Stomach smooth muscle (tissue), 2 donors: ENCODE data around the gene FUS.

Experiments
- H3K27ac ChIP-seq: one replicate; pipeline ENCODE4 v1.7.0; 2013; ENCODE audit warnings: mild to moderate bottlenecking, low read length, inconsistent platforms
- H3K27me3 ChIP-seq, 2 donors: one replicate each; pipeline ENCODE4 v1.7.0; 2013; ENCODE audit warnings: low read length in 2 of 2; ENCODE audit not compliant: insufficient read depth in 2 of 2, control insufficient read depth in 1 of 2
- H3K36me3 ChIP-seq, 2 donors: one replicate each; pipeline ENCODE4 v1.7.0; 2013; ENCODE audit warnings: low read length in 2 of 2; ENCODE audit not compliant: control insufficient read depth in 2 of 2, insufficient read depth in 2 of 2
- H3K4me1 ChIP-seq: one replicate; pipeline ENCODE4 v1.7.0; 2013; ENCODE audit warnings: low read length; ENCODE audit not compliant: control insufficient read depth, insufficient read depth
- H3K4me3 ChIP-seq, 2 donors: one replicate each; pipeline ENCODE4 v1.7.0; 2013; ENCODE audit warnings: low read length in 2 of 2
- H3K9ac ChIP-seq, 2 donors: one replicate each; pipeline ENCODE4 v1.7.0; 2013; ENCODE audit warnings: low read length in 2 of 2, mild to moderate bottlenecking in 1 of 2
- H3K9me3 ChIP-seq, 2 donors: one replicate each; pipeline ENCODE4 v1.7.0; 2013; ENCODE audit warnings: low read length in 2 of 2; ENCODE audit not compliant: control insufficient read depth in 2 of 2
- donor health status: healthy.
- donor health status: Pancreatic carcinoma.

FUS gene

GRCh38 chr16:31186930-31187807 is 7.2 kb downstream of the FUS start:
- no peaks in the 10 kb centered on the region for H3K9me3 ChIP-seq
- no peaks in the 10 kb centered on the region for H3K27me3 ChIP-seq
- no peak overlapping the region for H3K4me3 ChIP-seq
- H3K36me3 ChIP-seq = peaks cover 85 to 86% of the 10 kb centered on the region in 2 donors
- H3K27ac ChIP-seq = no peak overlapping the region
- H3K9ac ChIP-seq = no peak overlapping the region
- H3K4me1 ChIP-seq = peaks cover 16% of the 10 kb centered on the region

GRCh38 chr16:31187808-31188189 is 7.9 kb downstream of the FUS start:
- Histone ChIP-seq H3K9ac (no peak overlapping the region), H3K9me3 (no peaks in the 10 kb centered on the region), H3K4me1 (peaks cover 10% of the 10 kb centered on the region), H3K36me3 (peaks cover 86 to 89% of the 10 kb centered on the region in 2 donors), H3K27ac (no peak overlapping the region), H3K27me3 (no peaks in the 10 kb centered on the region), H3K4me3 (no peak overlapping the region)

- no peaks in the 10 kb centered on the region for H3K9me3 ChIP-seq
- H3K27ac ChIP-seq = no peak overlapping the region
- no peak overlapping the region for H3K9ac ChIP-seq
- no peaks in the 10 kb centered on the region for H3K27me3 ChIP-seq
- peaks cover 5% of the 10 kb centered on the region for H3K4me1 ChIP-seq
- H3K4me3 ChIP-seq = no peak overlapping the region
- H3K36me3 ChIP-seq = peaks cover 86 to 87% of the 10 kb centered on the region in 2 donors
Measured at GRCh38 chr16:31188450-31189411, 8.8 kb downstream of the FUS start.

GRCh38 chr16:31189412-31189778 is 9.5 kb downstream of the FUS start:
- H3K9ac ChIP-seq = no peak overlapping the region
- H3K36me3 ChIP-seq = peaks cover 85 to 88% of the 10 kb centered on the region in 2 donors
- H3K27ac ChIP-seq = no peak overlapping the region
- no peaks in the 10 kb centered on the region for H3K4me1 ChIP-seq
- H3K9me3 ChIP-seq = no peaks in the 10 kb centered on the region
- H3K27me3 ChIP-seq = no peaks in the 10 kb centered on the region
- no peak overlapping the region for H3K4me3 ChIP-seq

GRCh38 chr16:31190061-31190460 is 10.1 kb downstream of the FUS start:
- Histone ChIP-seq H3K9me3 (no peaks in the 10 kb centered on the region), H3K27me3 (no peaks in the 10 kb centered on the region), H3K4me3 (no peak overlapping the region), H3K4me1 (no peaks in the 10 kb centered on the region), H3K36me3 (peaks cover 85 to 92% of the 10 kb centered on the region in 2 donors), H3K27ac (no peak overlapping the region), H3K9ac (no peak overlapping the region)

GRCh38 chr16:31190818-31191444 is 11.0 kb downstream of the FUS start:
- Histone ChIP-seq H3K9ac (no peak overlapping the region), H3K9me3 (no peaks in the 10 kb centered on the region), H3K36me3 (peaks cover 81 to 88% of the 10 kb centered on the region in 2 donors), H3K4me3 (no peak overlapping the region), H3K27ac (no peak overlapping the region), H3K27me3 (no peaks in the 10 kb centered on the region), H3K4me1 (no peaks in the 10 kb centered on the region)

GRCh38 chr16:31191697-31192428 is 11.9 kb downstream of the FUS start:
- Histone ChIP-seq H3K9ac (no peak overlapping the region), H3K27ac (no peak overlapping the region), H3K27me3 (no peaks in the 10 kb centered on the region), H3K9me3 (no peaks in the 10 kb centered on the region), H3K4me1 (no peaks in the 10 kb centered on the region), H3K36me3 (peaks cover 78 to 84% of the 10 kb centered on the region in 2 donors), H3K4me3 (no peak overlapping the region)

- Histone ChIP-seq H3K4me3 (no peak overlapping the region), H3K4me1 (no peaks in the 10 kb centered on the region), H3K9ac (no peak overlapping the region), H3K27me3 (no peaks in the 10 kb centered on the region), H3K27ac (no peak overlapping the region), H3K9me3 (no peaks in the 10 kb centered on the region), H3K36me3 (peaks cover 69 to 72% of the 10 kb centered on the region in 2 donors)
Measured at GRCh38 chr16:31192856-31193642, 13.1 kb downstream of the FUS start.

GRCh38 chr16:31193874-31194273 is 13.9 kb downstream of the FUS start:
- no peak overlapping the region for H3K27ac ChIP-seq

More at GRCh38 chr16:31193874-31194273, 13.9 kb downstream of the FUS start:
- H3K9me3 ChIP-seq = no peaks in the 10 kb centered on the region
- no peak overlapping the region for H3K9ac ChIP-seq
- no peaks in the 10 kb centered on the region for H3K4me1 ChIP-seq
- H3K27me3 ChIP-seq = no peaks in the 10 kb centered on the region
- peaks cover 62 to 64% of the 10 kb centered on the region in 2 donors for H3K36me3 ChIP-seq
- H3K4me3 ChIP-seq = no peak overlapping the region
